HG03175 (cell line): ENCODE results near the gene JMJD6.
"Not testable (repeated sequence)": the region's sequence is repeated elsewhere in the genome, so short reads cannot be mapped to it uniquely, and the experiment has no call there.

Source experiments
- ATAC-seq: cut with Tn5 transposase; IDR thresholded peaks from one replicate; pipeline ENCODE4 v1.9.1; 2021; ENCODE audit warnings: mild to moderate bottlenecking, moderate library complexity; ENCODE audit not compliant: unreplicated experiment

The JMJD6 gene

GRCh38 chr17:76718516-76718915 is 7.9 kb downstream of the JMJD6 start:
- ATAC-seq = no peak

- ATAC-seq = no peak
Measured at GRCh38 chr17:76716839-76717215, 9.6 kb downstream of the JMJD6 start.

- no peak for ATAC-seq
Measured at GRCh38 chr17:76716146-76716838, 10.1 kb downstream of the JMJD6 start.

GRCh38 chr17:76715496-76715830 is 10.9 kb downstream of the JMJD6 start:
- no peak for ATAC-seq

- no peak for ATAC-seq
Measured at GRCh38 chr17:76714822-76715495, 11.4 kb downstream of the JMJD6 start.

- ATAC-seq = no peak
Measured at GRCh38 chr17:76714336-76714735, 12.1 kb downstream of the JMJD6 start.

- no peak for ATAC-seq
Measured at GRCh38 chr17:76713765-76714164, 12.6 kb downstream of the JMJD6 start.

GRCh38 chr17:76712321-76712720 is 14.1 kb downstream of the JMJD6 start:
- not testable (repeated sequence) for ATAC-seq

- no peak for ATAC-seq
Measured at GRCh38 chr17:76710863-76711611, 15.4 kb downstream of the JMJD6 start, which contains the start of gene MXRA7. Gene MXRA7 (minus strand): TSS chr17:76710965. CDS start chr17:76710946, 19 bp downstream.

GRCh38 chr17:76709951-76710862 is 16.2 kb downstream of the JMJD6 start:
- ATAC-seq = not testable (repeated sequence)

- ATAC-seq = no peak
Measured at GRCh38 chr17:76709077-76709950, 17.1 kb downstream of the JMJD6 start.

- no peak for ATAC-seq
Measured at GRCh38 chr17:76707985-76708807, 18.2 kb downstream of the JMJD6 start.

GRCh38 chr17:76706817-76707216 is 19.6 kb downstream of the JMJD6 start:
- ATAC-seq = no peak

- no peak for ATAC-seq
Measured at GRCh38 chr17:76704805-76705204, 21.6 kb downstream of the JMJD6 start.

- no peak for ATAC-seq
Measured at GRCh38 chr17:76702941-76703637, 23.3 kb downstream of the JMJD6 start.

- ATAC-seq = no peak
Measured at GRCh38 chr17:76702076-76702475, 24.3 kb downstream of the JMJD6 start.

- no peak for ATAC-seq
Measured at GRCh38 chr17:76701471-76701967, 24.9 kb downstream of the JMJD6 start.
